ENCODE results near the gene HRH2.

GRCh38 chr5:175746851-175747250 lies 89.0 kb downstream of the HRH2 start:
- TF ChIP-seq EZH2phosphoT487 (IDR thresholded peaks at IDR 0.05; ENCODE audit: insufficient read depth, low read depth) (no peak), EZH2 (IDR thresholded peaks at IDR 0.05; ENCODE audit: insufficient read depth, poor library complexity, severe bottlenecking) (no peak)
